Endodermal cell (in vitro differentiated cells): ENCODE measurements around the gene SMURF2. TPM values are rescaled to one million over a fixed set of nuclear protein-coding genes. Genes with fewer than 3 reads are reported as not detected.

ENCODE experiments used
- DNase-seq: peaks from one replicate; pipeline ENCODE4 v3.0.0-alpha.2; 2017
- H3K27ac ChIP-seq: 2 replicates; pipeline ENCODE4 v1.5.1; 2013; ENCODE audit warnings: mild to moderate bottlenecking, low read depth, low read length, moderate library complexity
- H3K27me3 ChIP-seq: 2 replicates; pipeline ENCODE4 v1.6.1; 2013; ENCODE audit warnings: mild to moderate bottlenecking, low read length, moderate library complexity; ENCODE audit not compliant: insufficient read depth, control insufficient read depth, poor library complexity, severe bottlenecking
- H3K36me3 ChIP-seq: 2 replicates; pipeline ENCODE4 v1.7.0; 2013; ENCODE audit warnings: mild to moderate bottlenecking, low read length, moderate library complexity; ENCODE audit not compliant: control insufficient read depth, insufficient read depth
- H3K4me1 ChIP-seq: one replicate; pipeline ENCODE4 v1.7.0; 2013; ENCODE audit warnings: low read length; ENCODE audit not compliant: control insufficient read depth, insufficient read depth
- H3K4me3 ChIP-seq: 2 replicates; pipeline ENCODE4 v1.5.1; 2013; ENCODE audit warnings: mild to moderate bottlenecking, low read length, moderate library complexity
- H3K9ac ChIP-seq: 2 replicates; pipeline ENCODE4 v1.6.1; 2013; ENCODE audit warnings: mild to moderate bottlenecking, low read length, moderate library complexity; ENCODE audit not compliant: poor library complexity, severe bottlenecking; ENCODE audit errors: extremely low read depth
- H3K9me3 ChIP-seq: 2 replicates; pipeline ENCODE4 v1.6.1; 2013; ENCODE audit warnings: mild to moderate bottlenecking, low read length, moderate library complexity; ENCODE audit not compliant: control insufficient read depth
- H3K27ac Mint-ChIP-seq: 2 replicates; pipeline ENCODE4 v1.8.0; 2020; ENCODE audit warnings: mixed read lengths
- H3K27me3 Mint-ChIP-seq: 2 replicates; pipeline ENCODE4 v1.8.0; 2021; ENCODE audit warnings: mild to moderate bottlenecking, mixed read lengths; ENCODE audit not compliant: insufficient read depth
- H3K36me3 Mint-ChIP-seq: 2 replicates; pipeline ENCODE4 v1.8.0; 2020; ENCODE audit warnings: low read depth, mixed read lengths
- H3K4me1 Mint-ChIP-seq: 2 replicates; pipeline ENCODE4 v1.8.0; 2020; ENCODE audit warnings: mixed read lengths
- H3K4me3 Mint-ChIP-seq: 2 replicates; pipeline ENCODE4 v1.8.0; 2020; ENCODE audit warnings: mild to moderate bottlenecking, moderate library complexity, mixed read lengths
- H3K9me3 Mint-ChIP-seq: 2 replicates; pipeline ENCODE4 v1.8.0; 2020; ENCODE audit warnings: mild to moderate bottlenecking, mixed read lengths
- CTCF ChIP-seq: fragments of 200-600 bp; sonication (generic); conservative IDR thresholded peaks from 2 replicates; pipeline ENCODE4 v1.5.0; 2021; ENCODE audit warnings: antibody characterized with exemption, mild to moderate bottlenecking
- WGBS, 2 experiments: methylation state at CpG; one replicate each; pipeline versions ENCODE4 v1.1.5 to v1.1.7; 2013; ENCODE audit warnings: missing lambda C conversion rate in 2 of 2, mixed read lengths in 1 of 2; ENCODE audit not compliant: insufficient coverage in 1 of 2, insufficient read length in 1 of 2; 5-methylcytosine and 5-hydroxymethylcytosine counted together
- total RNA-seq, 2 donors: library from RNA; stranded (reverse); fragmentation: NEBNext Ultra II Directional in 1 of 2; extraction: Animal tissue kit (Norgen Biotek cat#: 25700) in 1 of 2; gene quantifications; 2 replicates in 1 of 2; 3 replicates in 1 of 2; pipeline ENCODE4 v1.2.1, GENCODE V29; 2021

SMURF2 gene
- total RNA-seq, 2 donors from 2014 or later = 33.6 to 34.1 TPM

GRCh38 chr17:64520359-64520758 lies 141.7 kb downstream of the SMURF2 start:
- WGBS, 2 experiments = 87 to 95% methylated on average over 5 to 6 of the region's 6 CpGs
- H3K27ac Mint-ChIP-seq = no peak overlapping the region
- H3K36me3 ChIP-seq = peaks cover 98% of the 10 kb centered on the region

DNA sequence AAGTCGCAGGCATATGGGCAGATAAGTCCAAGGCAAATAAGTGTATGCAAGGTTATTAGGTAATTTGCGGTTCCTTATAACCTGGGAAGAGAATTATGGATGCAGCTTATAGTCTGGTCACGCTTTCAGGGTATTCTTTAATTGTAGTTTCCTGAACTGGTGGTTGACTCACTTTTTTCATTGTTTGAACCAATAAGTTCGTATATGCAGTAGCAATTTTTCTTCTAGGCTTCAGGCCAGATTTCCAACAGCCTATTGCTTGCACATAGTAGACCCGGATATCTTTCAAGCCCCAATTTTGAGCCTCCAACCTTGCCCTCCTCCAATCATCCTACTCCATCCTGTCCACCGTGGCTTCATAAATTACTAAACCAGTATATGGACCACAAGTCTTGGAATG lies 142.5 kb downstream of the SMURF2 start:
- no peaks in the 10 kb centered on the region for H3K27me3 ChIP-seq
- Mint-ChIP-seq H3K36me3 (peaks cover 73% of the 10 kb centered on the region), H3K27ac (no peak overlapping the region), H3K27me3 (no peaks in the 10 kb centered on the region), H3K4me3 (no peak overlapping the region), H3K9me3 (no peaks in the 10 kb centered on the region), H3K4me1 (no peaks in the 10 kb centered on the region)
- no peak for DNase-seq
- no peaks in the 10 kb centered on the region for H3K4me1 ChIP-seq
- H3K9ac ChIP-seq = no peak overlapping the region
- TF ChIP-seq CTCF = no peak
- 95 to 96% methylated on average over 5 to 6 of the region's 6 CpGs for WGBS, 2 experiments
- H3K27ac ChIP-seq = no peak overlapping the region
- no peak overlapping the region for H3K4me3 ChIP-seq
- H3K9me3 ChIP-seq = no peaks in the 10 kb centered on the region
- H3K36me3 ChIP-seq = peaks cover 98% of the 10 kb centered on the region

More at GRCh38 chr17:64520359-64520758, 141.7 kb downstream of the SMURF2 start:
- peaks cover 70% of the 10 kb centered on the region for H3K36me3 Mint-ChIP-seq
- Histone ChIP-seq H3K9ac (no peak overlapping the region), H3K27me3 (no peaks in the 10 kb centered on the region), H3K4me3 (no peak overlapping the region), H3K4me1 (no peaks in the 10 kb centered on the region), H3K9me3 (no peaks in the 10 kb centered on the region), H3K27ac (no peak overlapping the region)
- no peak for TF ChIP-seq CTCF
- H3K27me3 Mint-ChIP-seq = no peaks in the 10 kb centered on the region
- H3K4me1 Mint-ChIP-seq = no peaks in the 10 kb centered on the region
- DNase-seq = no peak
- no peaks in the 10 kb centered on the region for H3K9me3 Mint-ChIP-seq
- no peak overlapping the region for H3K4me3 Mint-ChIP-seq

DNA sequence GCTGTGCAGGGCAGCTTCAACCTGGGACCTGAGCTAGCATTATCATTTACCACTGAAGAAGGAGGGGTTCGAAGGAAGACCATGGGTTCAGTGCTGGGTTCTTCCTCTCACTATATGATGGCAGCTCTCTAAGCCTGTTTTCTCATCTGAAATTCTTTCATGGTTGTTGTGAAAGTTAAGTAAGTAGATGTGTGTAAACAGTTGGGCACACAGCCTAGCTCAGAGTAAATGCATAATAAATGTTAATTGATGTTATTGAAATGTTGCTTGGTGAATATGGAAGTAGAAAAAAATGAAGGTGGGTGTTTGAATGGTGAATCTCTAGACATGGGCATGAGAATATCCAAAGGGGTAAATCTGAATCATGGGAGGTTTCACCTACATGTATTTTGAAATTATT lies 146.3 kb downstream of the SMURF2 start:
- Histone ChIP-seq H3K4me3 (no peak overlapping the region), H3K27me3 (no peaks in the 10 kb centered on the region), H3K9ac (no peak overlapping the region), H3K36me3 (peaks cover 99% of the 10 kb centered on the region), H3K4me1 (no peaks in the 10 kb centered on the region), H3K27ac (no peak overlapping the region), H3K9me3 (no peaks in the 10 kb centered on the region)
- peaks cover 81% of the 10 kb centered on the region for H3K36me3 Mint-ChIP-seq
- H3K27ac Mint-ChIP-seq = peak overlapping the region; percentile 8
- H3K27me3 Mint-ChIP-seq = no peaks in the 10 kb centered on the region
- no peaks in the 10 kb centered on the region for H3K4me1 Mint-ChIP-seq
- WGBS, 2 experiments = 91 to 100% methylated on average over 1 of the region's 1 CpG
- no peak for TF ChIP-seq CTCF
- DNase-seq = no peak
- H3K4me3 Mint-ChIP-seq = no peak overlapping the region
- peaks cover 1% of the 10 kb centered on the region for H3K9me3 Mint-ChIP-seq
